CD4-positive, alpha-beta memory T cell (primary cell): Measurements from ENCODE around the gene ST3GAL2. TPM values are rescaled to one million over a fixed set of nuclear protein-coding genes. Genes with fewer than 3 reads are reported as not detected.
A peak's percentile ranks its signal among the peaks of the same experiment; 100 is the strongest.

Experiments
- CTCF ChIA-PET: fragments of 350-600 bp; sonication (Branson Sonifier 250); formaldehyde crosslinking; loops from one replicate; lab custom pipeline; 2021; ENCODE audit warnings: inconsistent platforms; ENCODE audit not compliant: partially characterized antibody; lab: Charles Lee
- POLR2A ChIA-PET: fragments of 350-600 bp; sonication (Branson Sonifier 250); formaldehyde crosslinking; loops from one replicate; lab custom pipeline; 2021; ENCODE audit not compliant: partially characterized antibody; lab: Charles Lee
- DNase-seq, 5 donors: peaks; one replicate each; pipeline versions ENCODE4 v3.0.0 to v3.0.0-alpha.2; 2020 to 2022; ENCODE audit warnings: mixed read lengths in 1 of 5
- H3K27ac ChIP-seq: one replicate; pipeline ENCODE4 v1.7.0; 2013; ENCODE audit warnings: low read depth, low read length
- H3K27me3 ChIP-seq: 2 replicates; pipeline ENCODE4 v1.7.0; 2013; ENCODE audit warnings: mild to moderate bottlenecking, low read length, moderate library complexity; ENCODE audit not compliant: insufficient read depth
- H3K36me3 ChIP-seq: 2 replicates; pipeline ENCODE4 v1.7.0; 2013; ENCODE audit warnings: mild to moderate bottlenecking, low read length, moderate library complexity; ENCODE audit not compliant: insufficient read depth
- H3K4me1 ChIP-seq: 2 replicates; pipeline ENCODE4 v1.7.0; 2013; ENCODE audit warnings: mild to moderate bottlenecking, low read length, moderate library complexity; ENCODE audit not compliant: insufficient read depth
- H3K4me3 ChIP-seq, 2 donors: one replicate each; pipeline ENCODE4 v1.7.0; 2013; ENCODE audit warnings: low read length in 2 of 2, mild to moderate bottlenecking in 1 of 2
- H3K9me3 ChIP-seq, 2 donors: one replicate each; pipeline ENCODE4 v1.7.0; 2013; ENCODE audit warnings: low read length in 2 of 2, control low read depth in 1 of 2; ENCODE audit not compliant: control insufficient read depth in 1 of 2
- H3K27ac Mint-ChIP-seq, 7 donors: one replicate each; pipeline ENCODE4 v1.8.0; 2020 to 2021; ENCODE audit warnings: mixed read lengths in 7 of 7, mild to moderate bottlenecking in 6 of 7, inconsistent platforms in 3 of 7, moderate library complexity in 3 of 7
- H3K27me3 Mint-ChIP-seq, 2 donors: one replicate each; pipeline ENCODE4 v1.8.0; 2020 to 2021; ENCODE audit warnings: mixed read lengths in 2 of 2
- H3K36me3 Mint-ChIP-seq, 2 donors: one replicate each; pipeline ENCODE4 v1.8.0; 2020 to 2021; ENCODE audit warnings: mixed read lengths in 2 of 2, inconsistent platforms in 1 of 2, mild to moderate bottlenecking in 1 of 2
- H3K4me1 Mint-ChIP-seq, 4 donors: one replicate each; pipeline ENCODE4 v1.8.0; 2020 to 2021; ENCODE audit warnings: mixed read lengths in 4 of 4, mild to moderate bottlenecking in 1 of 4
- H3K4me3 Mint-ChIP-seq, 8 donors: one replicate each; pipeline ENCODE4 v1.8.0; 2020 to 2021; ENCODE audit warnings: mixed read lengths in 8 of 8, mild to moderate bottlenecking in 7 of 8, moderate library complexity in 6 of 8, inconsistent platforms in 3 of 8
- H3K9me3 Mint-ChIP-seq, 8 donors: one replicate each; pipeline ENCODE4 v1.8.0; 2020 to 2021; ENCODE audit warnings: mixed read lengths in 8 of 8, mild to moderate bottlenecking in 5 of 8, inconsistent platforms in 3 of 8, moderate library complexity in 1 of 8
- intact Hi-C: fragments of 100-400 bp; cut with micrococcal nuclease; formaldehyde crosslinking; loops from one replicate; pipeline ENCODE4 v1.15.1; 2023
- polyA plus RNA-seq, 2 donors: library from polyadenylated mRNA; unstranded; fragments of 300-500 nt; fragmentation: Illumina TruSeq; gene quantifications; one replicate each; pipeline ENCODE4 v1.2.3, GENCODE V29; 2021
- total RNA-seq, 2 experiments: library from RNA; stranded (reverse); gene quantifications; one replicate each; pipeline ENCODE4 v1.2.3, GENCODE V29; 2021

The ST3GAL2 gene, protein sequence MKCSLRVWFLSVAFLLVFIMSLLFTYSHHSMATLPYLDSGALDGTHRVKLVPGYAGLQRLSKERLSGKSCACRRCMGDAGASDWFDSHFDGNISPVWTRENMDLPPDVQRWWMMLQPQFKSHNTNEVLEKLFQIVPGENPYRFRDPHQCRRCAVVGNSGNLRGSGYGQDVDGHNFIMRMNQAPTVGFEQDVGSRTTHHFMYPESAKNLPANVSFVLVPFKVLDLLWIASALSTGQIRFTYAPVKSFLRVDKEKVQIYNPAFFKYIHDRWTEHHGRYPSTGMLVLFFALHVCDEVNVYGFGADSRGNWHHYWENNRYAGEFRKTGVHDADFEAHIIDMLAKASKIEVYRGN
- total RNA-seq (10 to 100 TPM; 27.5 to 30.8 TPM), polyA plus RNA-seq (10 to 100 TPM; 10.0 to 15.8 TPM)

DNA sequence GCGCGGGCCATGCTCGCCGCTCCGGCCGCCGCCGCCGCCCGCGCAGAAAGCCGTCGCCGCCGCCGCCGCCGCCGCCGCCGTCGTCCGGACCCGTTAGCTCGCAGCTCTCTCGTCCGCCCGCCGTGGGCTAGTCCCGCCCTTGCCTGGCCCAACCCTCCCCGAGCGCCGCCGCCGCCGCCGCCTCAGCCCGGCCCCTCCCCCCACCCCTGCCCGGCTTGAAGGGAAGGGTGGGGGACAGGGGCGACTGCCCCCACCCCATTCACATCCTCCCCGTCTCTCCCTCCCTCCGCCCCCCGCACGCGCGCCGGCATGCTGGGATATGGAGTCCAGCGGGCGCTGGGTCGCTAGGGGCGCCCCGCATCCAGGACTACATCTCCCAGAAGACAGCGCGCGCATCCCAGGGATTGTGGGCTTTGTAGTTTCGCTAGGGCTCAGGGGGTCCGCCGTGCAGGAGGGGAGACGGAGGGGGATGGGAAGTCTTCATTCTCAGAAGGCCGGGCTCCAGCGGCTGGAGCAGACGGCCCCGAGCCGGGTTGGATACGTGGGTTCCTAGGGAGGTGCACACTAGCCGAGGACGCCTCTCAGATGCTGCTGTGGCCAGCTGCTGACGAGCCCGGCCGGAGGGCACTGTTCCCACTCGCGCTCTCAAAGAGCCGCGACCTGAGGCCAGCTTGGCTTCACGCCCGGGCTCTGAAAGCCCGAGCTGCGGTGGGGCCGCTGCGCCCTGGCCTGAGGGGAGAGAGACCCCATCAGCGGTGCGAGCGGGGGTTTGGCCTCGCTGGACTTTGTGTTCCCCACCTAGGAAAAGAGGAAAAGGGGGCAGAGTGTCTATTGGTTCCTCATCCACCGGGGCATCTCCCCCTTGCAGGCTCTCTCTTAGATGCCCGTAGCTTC is at the start of gene ST3GAL2:
ST3GAL2 (minus strand) TSS at position 132 of the 894 bp plus-strand sequence. CDS start 40,570 bp downstream, outside the sequence.
- ChIA-PET CTCF (interaction anchor here (0.8 to 2.0 kb wide), 6 partner anchors 15 to 70 kb away, joined by 3 to 5 read pairs (median 4); partner anchors contain the start of gene FCSK), POLR2A (interaction anchor here (0.6 to 3.8 kb wide), 18 partner anchors 10 to 187 kb away, joined by 3 to 59 read pairs (median 4); partner anchors contain the start of genes COG4, DDX19A, EXOSC6 and FCSK)
- H3K36me3 ChIP-seq = peaks cover 4% of the 10 kb centered on the region
- no peaks in the 10 kb centered on the region for H3K27me3 Mint-ChIP-seq
- no peaks in the 10 kb centered on the region for H3K9me3 Mint-ChIP-seq
- peak within 1 kb of the TSS; percentile 86 to 97 (median 94) for H3K27ac Mint-ChIP-seq
- intact Hi-C loops = loop anchor here (1.0 kb wide), 6 partner anchors 15 to 188 kb away; partner anchors contain the start of genes COG4, EXOSC6, FCSK and SF3B3
- peak within 1 kb of the TSS; percentile 67 to 95 for H3K4me3 ChIP-seq
- peaks cover 0 to 10% of the 10 kb centered on the region in 2 donors for H3K36me3 Mint-ChIP-seq
- peaks cover 17 to 49% (median 35%) of the 10 kb centered on the region in 4 donors for H3K4me1 Mint-ChIP-seq
- H3K4me3 Mint-ChIP-seq = peak within 1 kb of the TSS; percentile 93 to 99 (median 96)
- peak within 1 kb of the TSS; percentile 64 for H3K27ac ChIP-seq
- no peaks in the 10 kb centered on the region for H3K27me3 ChIP-seq
- no peaks in the 10 kb centered on the region for H3K9me3 ChIP-seq
- peak; percentile 90 to 94 (median 91) for DNase-seq
- peaks cover 35% of the 10 kb centered on the region for H3K4me1 ChIP-seq

DNA sequence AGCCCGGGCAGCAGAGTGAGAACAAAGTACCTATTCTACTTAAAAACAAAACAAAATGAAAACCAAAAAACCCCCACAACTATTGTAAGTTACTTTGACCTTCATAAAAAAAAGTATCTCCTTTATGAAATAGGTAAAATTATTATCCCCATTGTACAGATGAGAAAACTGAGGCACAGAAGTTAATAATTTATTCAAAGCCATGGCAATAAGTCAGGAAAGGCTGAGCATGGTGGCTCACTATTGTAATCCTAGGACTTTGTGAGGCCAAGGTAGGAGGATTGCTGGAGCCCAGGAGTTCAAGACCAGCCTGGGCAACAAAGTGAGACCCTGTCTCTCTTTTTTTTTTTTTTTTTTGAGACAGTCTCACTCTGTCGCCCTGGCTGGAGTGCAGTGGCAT is 46.0 kb upstream of the ST3GAL2 start:
- DNase-seq = no peak
- no peaks in the 10 kb centered on the region for H3K27me3 Mint-ChIP-seq
- CTCF ChIA-PET = no interaction called here
- no peaks in the 10 kb centered on the region for H3K27me3 ChIP-seq
- H3K4me3 ChIP-seq = no peak overlapping the region
- H3K4me3 Mint-ChIP-seq = no peak overlapping the region
- no peaks in the 10 kb centered on the region for H3K4me1 Mint-ChIP-seq
- peak overlapping the region in 1 of 7 donors; percentile 48 for H3K27ac Mint-ChIP-seq
- no peaks in the 10 kb centered on the region for H3K9me3 ChIP-seq
- no peaks in the 10 kb centered on the region for H3K9me3 Mint-ChIP-seq
- no peaks in the 10 kb centered on the region for H3K4me1 ChIP-seq
- H3K36me3 ChIP-seq = peaks cover 37% of the 10 kb centered on the region
- peaks cover 14 to 41% of the 10 kb centered on the region in 2 donors for H3K36me3 Mint-ChIP-seq
- intact Hi-C loops = no loop called here
- no peak overlapping the region for H3K27ac ChIP-seq
- POLR2A ChIA-PET = no interaction called here

DNA sequence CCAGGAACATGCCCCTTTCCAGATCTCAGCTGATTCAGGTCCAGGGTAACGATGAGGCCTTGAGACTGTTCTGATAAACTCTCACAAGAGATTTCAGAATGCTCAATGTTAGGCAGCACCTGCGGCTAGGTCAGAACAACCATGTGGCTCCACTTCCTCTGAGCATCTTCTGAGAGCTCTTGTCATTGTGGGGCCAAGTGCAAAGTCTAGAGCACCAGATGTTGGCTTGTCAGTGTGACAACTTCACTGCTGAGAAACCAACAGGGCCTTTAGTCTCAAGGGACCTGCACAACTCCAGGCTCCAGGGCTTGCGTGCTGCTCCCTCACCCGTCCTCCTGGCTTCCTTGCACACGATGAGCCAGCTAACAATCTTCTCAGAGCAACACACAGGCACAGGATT is 44.5 kb upstream of the ST3GAL2 start:
- CTCF ChIA-PET = no interaction called here
- POLR2A ChIA-PET = no interaction called here
- H3K9me3 Mint-ChIP-seq = no peaks in the 10 kb centered on the region
- Histone ChIP-seq H3K4me1 (no peaks in the 10 kb centered on the region), H3K9me3 (no peaks in the 10 kb centered on the region), H3K36me3 (peaks cover 39% of the 10 kb centered on the region), H3K27me3 (no peaks in the 10 kb centered on the region), H3K4me3 (no peak overlapping the region), H3K27ac (no peak overlapping the region)
- peaks cover 11 to 42% of the 10 kb centered on the region in 2 donors for H3K36me3 Mint-ChIP-seq
- peak overlapping the region in 3 of 7 donors; percentile 24 to 55 (median 30) for H3K27ac Mint-ChIP-seq
- peaks cover 0 to 8% (median under 1%) of the 10 kb centered on the region in 4 donors for H3K4me1 Mint-ChIP-seq
- no peak overlapping the region for H3K4me3 Mint-ChIP-seq
- H3K27me3 Mint-ChIP-seq = no peaks in the 10 kb centered on the region
- intact Hi-C loops = no loop called here
- no peak for DNase-seq

DNA sequence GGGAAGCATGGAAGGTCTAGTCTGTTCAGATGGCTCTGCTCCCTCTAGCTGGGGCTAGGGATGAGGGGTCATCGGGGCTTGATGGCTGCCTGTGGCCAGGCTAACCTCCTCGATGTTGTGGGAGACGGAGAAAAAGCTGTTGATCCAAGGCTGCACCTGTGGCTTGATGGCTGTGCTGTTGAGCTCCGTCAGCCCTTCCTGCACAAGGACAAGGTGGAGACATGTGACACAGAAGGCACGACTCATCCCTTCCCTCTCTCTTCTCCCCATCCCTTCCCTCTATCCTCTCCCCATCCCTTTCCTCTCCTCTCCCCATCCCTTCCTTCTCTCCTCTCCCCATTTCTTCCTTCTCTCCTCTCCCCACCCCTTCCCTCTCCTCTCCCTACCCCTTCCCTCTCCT is 43.7 kb upstream of the ST3GAL2 start:
- Mint-ChIP-seq H3K27me3 (no peaks in the 10 kb centered on the region), H3K36me3 (peaks cover 11 to 47% of the 10 kb centered on the region in 2 donors), H3K27ac (peak overlapping the region in 3 of 7 donors; percentile 18 to 42 (median 19)), H3K4me3 (no peak overlapping the region), H3K4me1 (peaks cover 0 to 9% (median under 1%) of the 10 kb centered on the region in 4 donors), H3K9me3 (no peaks in the 10 kb centered on the region)
- no peak overlapping the region for H3K4me3 ChIP-seq
- H3K9me3 ChIP-seq = no peaks in the 10 kb centered on the region
- no peak overlapping the region for H3K27ac ChIP-seq
- intact Hi-C loops = no loop called here
- CTCF ChIA-PET = interaction anchor here (1.2 kb wide), 1 partner anchor 113 kb away, joined by 3 read pairs; no protein-coding TSS in a partner anchor
- DNase-seq = no peak
- no peaks in the 10 kb centered on the region for H3K27me3 ChIP-seq
- H3K36me3 ChIP-seq = peaks cover 39% of the 10 kb centered on the region
- POLR2A ChIA-PET = no interaction called here
- no peaks in the 10 kb centered on the region for H3K4me1 ChIP-seq

DNA sequence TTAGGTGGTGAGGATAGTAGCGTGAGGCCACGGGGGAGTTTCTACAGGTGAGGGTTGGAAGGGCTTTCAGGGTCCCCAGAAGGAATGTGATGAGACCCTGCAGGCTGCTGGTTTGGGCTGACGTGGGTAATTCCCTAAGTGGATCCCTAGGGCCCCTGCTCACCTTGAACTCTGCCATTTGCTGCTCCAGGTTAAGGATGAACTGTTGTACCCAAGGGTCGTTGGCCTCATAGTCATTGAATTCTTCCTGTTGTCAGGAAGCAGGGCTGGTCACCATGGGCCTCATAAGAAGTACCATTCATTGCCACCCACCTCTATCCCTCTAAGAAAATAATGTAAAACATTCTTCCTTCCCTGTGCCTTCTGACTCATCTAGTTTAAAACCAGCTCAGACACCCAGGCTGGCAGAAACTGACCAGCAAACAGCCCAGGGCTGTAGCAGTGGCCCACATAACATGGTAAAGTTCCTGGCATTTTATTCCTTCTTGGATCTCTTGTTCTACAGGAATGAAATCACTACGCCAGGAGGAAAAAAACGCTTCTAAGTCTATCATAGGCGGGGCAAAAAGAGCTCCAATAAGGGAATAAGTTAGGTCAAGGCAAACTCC is 43.1 kb upstream of the ST3GAL2 start:
- Histone ChIP-seq H3K27me3 (no peaks in the 10 kb centered on the region), H3K9me3 (no peaks in the 10 kb centered on the region), H3K27ac (no peak overlapping the region), H3K4me1 (no peaks in the 10 kb centered on the region), H3K36me3 (peaks cover 39% of the 10 kb centered on the region), H3K4me3 (no peak overlapping the region)
- CTCF ChIA-PET = interaction anchor here (1.2 kb wide), 1 partner anchor 112 kb away, joined by 3 read pairs; no protein-coding TSS in a partner anchor
- no peak overlapping the region for H3K4me3 Mint-ChIP-seq
- POLR2A ChIA-PET = no interaction called here
- intact Hi-C loops = no loop called here
- peak overlapping the region in 5 of 7 donors; percentile 1 to 70 (median 53) for H3K27ac Mint-ChIP-seq
- peaks cover 11 to 49% of the 10 kb centered on the region in 2 donors for H3K36me3 Mint-ChIP-seq
- DNase-seq = no peak
- no peaks in the 10 kb centered on the region for H3K27me3 Mint-ChIP-seq
- H3K4me1 Mint-ChIP-seq = peaks cover 0 to 9% (median under 1%) of the 10 kb centered on the region in 4 donors
- no peaks in the 10 kb centered on the region for H3K9me3 Mint-ChIP-seq

DNA sequence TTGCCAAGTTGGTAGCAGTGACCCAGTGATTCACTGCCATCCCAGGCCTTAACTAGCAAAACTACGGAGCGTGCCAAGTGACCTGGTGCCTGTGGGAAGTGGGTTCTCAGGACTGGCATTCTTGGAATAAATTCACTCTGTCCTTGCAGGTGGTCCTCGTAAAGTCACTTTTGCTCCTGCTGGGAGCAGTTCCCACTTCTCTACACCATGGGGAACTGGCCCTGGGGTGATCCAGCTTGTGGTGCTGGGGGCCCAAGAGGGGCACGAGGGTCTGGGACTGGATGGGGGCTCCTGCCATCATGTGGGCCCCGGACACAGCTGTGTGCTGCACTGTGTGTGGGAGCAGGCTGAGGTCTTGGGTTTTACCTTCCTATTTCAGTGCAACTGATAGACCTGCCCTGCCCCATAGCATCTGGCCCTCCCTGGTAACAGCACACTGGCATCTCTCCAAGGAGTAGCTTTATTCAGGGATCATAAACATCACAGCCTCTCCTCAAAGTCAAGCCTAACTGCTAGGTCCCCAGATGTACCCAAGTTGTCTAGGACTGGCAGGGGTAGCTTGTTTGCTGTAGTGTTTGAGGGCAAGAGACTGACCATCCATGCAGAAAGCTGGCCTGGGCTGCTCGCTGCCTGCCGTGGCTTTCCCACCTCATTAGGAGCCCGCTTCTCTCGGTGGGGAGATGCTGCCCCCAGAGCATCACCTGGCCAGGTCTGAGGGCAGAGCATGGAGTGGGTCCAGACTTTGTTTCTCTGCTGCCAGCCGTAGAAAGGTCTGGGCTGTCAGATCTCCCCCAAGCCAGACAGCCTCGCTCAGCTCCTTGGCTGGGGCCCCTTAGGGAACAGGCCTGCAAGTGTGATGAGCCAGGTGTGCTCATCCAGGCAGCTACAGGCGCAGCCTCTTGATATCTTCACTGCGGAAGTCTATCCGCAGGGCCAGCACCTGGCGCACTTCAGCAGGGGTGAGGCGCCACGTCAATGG is 41.5 kb upstream of the ST3GAL2 start:
- no peak for DNase-seq
- H3K27me3 ChIP-seq = no peaks in the 10 kb centered on the region
- H3K9me3 Mint-ChIP-seq = no peaks in the 10 kb centered on the region
- no peak overlapping the region for H3K27ac ChIP-seq
- CTCF ChIA-PET = no interaction called here
- peaks cover 36% of the 10 kb centered on the region for H3K36me3 ChIP-seq
- POLR2A ChIA-PET = interaction anchor here (1.0 to 1.1 kb wide), 2 partner anchors 22 to 99 kb away, joined by 3 read pairs; no protein-coding TSS in a partner anchor
- peaks cover 0 to 9% (median under 1%) of the 10 kb centered on the region in 4 donors for H3K4me1 Mint-ChIP-seq
- intact Hi-C loops = no loop called here
- peaks cover 13 to 46% of the 10 kb centered on the region in 2 donors for H3K36me3 Mint-ChIP-seq
- H3K27ac Mint-ChIP-seq = peak overlapping the region in 3 of 7 donors; percentile 48 to 78 (median 68)
- H3K4me1 ChIP-seq = no peaks in the 10 kb centered on the region
- no peaks in the 10 kb centered on the region for H3K9me3 ChIP-seq
- H3K4me3 ChIP-seq = no peak overlapping the region
- H3K4me3 Mint-ChIP-seq = no peak overlapping the region
- H3K27me3 Mint-ChIP-seq = no peaks in the 10 kb centered on the region
